CD4-positive, alpha-beta T cell treated with Interleukin-4 for 4 hours (primary cell): ENCODE data around the gene SLC1A1.
"Not testable (repeated sequence)": the region's sequence is repeated elsewhere in the genome, so short reads cannot be mapped to it uniquely, and the experiment has no call there.

Experiments
- DNase-seq: peaks from one replicate; pipeline ENCODE4 v3.0.0-alpha.2; 2020

Gene SLC1A1

GRCh38 chr9:4507306-4508130 lies 17.2 kb downstream of the SLC1A1 start:
- no peak for DNase-seq

DNA sequence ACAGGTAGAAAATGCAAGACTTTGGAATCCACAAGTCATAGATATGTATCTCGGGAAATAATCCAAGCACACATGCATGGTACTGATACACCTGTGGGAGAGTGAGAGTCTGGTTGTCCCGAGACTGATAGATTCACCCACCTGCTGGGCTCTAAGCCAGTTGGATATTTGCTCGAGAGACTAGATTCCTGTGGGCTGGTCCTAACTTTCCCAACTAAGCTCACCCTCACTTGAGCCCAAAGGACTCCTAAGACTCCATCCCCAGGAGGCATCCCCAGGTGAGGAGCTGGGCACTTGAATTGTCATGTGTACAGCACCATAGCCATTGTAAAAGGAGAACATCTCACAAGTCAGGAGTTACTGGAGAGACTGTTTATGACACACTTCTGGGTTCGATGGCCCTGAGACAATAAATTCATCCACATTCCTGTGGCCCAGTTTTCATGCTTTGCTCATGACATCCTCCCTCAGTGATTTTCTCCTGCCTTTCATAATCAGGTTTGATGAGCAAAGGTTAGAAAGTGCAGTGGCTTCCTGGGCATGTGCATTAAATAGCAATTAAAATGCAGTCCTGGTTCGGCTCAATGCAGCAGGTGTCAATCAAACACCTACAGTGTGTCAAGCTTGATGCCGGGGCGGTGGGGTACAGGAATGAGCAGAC lies 18.1 kb downstream of the SLC1A1 start:
- DNase-seq, result no peak

DNA sequence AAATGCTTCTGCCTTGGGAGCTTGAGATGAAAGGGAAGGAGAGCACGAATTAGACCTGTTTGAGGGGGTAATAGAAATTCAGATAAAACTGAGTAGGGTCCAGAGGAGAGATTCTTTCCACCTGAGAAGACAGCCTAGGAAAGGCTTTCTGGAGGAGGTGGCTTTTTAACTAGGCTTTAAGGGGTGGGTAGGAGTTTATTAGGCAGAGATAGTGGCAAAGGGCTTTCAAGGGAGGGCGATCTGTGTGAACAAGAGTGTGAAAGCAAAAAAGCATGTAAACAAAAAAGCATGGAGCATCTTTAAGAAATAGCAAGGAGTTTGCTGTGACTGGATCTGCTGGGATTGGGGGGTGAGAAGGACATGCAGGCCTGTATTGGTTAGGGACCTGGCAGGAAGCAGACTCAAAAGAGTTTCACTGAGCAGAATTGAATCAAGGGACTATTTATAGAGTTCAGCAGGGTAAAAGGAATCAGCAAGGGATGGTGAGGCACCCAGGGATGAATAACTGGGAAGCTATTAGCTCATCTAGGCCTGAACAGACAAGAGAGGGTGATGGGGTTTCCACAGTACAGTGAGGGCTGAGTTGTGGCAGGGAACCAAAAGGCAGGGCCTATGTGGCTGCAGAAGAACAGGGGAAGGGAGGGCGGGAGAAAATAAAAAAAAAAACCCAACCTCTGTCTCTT lies 18.8 kb downstream of the SLC1A1 start:
- no peak for DNase-seq

GRCh38 chr9:4509590-4509984 lies 19.3 kb downstream of the SLC1A1 start:
- no peak for DNase-seq

- DNase-seq, result no peak
Observed at GRCh38 chr9:4510546-4511322, 20.5 kb downstream of the SLC1A1 start.

- DNase-seq, result no peak
Observed at GRCh38 chr9:4514252-4515128, 24.2 kb downstream of the SLC1A1 start.

GRCh38 chr9:4515958-4516375 lies 25.7 kb downstream of the SLC1A1 start:
- no peak for DNase-seq

DNA sequence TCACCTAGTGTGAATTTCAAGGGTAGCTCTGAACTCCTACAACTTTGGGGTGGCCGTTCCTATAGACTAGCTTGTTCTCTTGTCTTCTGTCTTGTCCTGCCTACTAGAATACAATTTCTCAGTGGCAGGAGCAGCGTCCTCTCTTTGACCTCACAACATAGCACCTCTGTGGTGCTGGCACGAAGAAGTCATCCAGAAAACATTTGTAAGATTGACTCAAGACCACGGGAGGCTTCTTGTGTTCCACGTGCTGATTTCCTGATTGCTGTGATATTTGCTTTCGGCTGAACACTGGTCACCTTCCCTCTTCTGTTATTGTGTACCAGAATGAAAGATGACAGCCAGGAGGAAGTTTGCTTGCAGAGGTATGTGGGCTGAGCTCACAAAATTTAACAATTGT lies 27.0 kb downstream of the SLC1A1 start:
- no peak for DNase-seq

GRCh38 chr9:4519604-4520003 lies 29.3 kb downstream of the SLC1A1 start:
- DNase-seq, result no peak

DNA sequence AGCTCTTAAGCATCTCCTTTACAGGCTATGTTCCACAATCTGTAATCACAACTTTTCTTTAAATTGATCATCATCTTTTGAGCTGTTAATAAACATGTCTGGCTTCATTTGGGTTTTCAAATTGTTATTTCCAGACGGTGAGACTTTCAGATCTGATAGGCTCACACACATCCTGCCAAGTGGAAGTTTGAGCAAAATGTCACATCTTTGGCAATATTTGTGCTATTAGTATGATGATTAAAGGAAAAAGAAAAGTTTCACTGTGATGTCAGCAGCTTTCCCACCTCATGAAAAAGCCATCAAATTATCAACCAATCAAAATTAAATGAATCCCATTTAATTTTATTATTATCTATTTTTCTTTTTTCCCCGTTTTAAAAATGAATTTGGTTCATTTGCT lies 29.8 kb downstream of the SLC1A1 start:
- no peak for DNase-seq

DNA sequence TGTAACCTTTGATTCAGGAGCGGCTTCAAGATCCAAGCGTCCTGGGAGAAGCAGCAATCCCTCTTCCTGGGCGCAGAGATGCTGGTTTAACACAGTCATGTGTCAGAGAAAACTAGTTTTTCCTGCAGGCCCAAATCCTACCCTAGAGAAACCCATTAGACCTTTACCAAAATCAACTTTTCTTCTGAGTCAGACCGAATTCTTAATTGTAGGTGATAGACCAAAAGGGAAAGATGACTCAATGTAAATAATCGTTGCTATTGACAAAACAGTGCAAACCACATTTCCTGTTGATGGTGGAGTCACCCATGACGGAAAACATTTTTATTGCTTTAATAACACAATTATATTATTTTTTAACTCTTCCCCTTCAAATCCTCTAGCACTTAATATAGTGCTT lies 40.1 kb downstream of the SLC1A1 start:
- peak; percentile 45 for DNase-seq

DNA sequence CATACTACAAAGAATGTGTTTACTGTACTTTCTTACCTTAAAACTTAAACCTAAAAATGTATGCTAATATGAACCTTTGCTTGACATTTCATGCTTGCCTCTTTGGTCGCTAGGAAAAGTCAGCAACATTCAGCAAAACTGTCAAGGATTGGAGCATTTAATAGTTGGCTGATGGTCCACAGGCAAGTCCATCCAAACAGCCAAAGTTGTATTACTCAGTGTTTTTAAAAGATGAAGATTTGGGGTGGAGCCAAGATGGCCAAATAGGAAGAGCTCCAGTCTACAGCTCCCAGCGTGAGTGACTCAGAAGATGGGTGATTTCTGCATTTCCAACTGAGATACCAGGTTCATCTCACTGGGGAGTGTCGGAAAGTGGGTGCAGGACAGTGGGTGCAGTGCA lies 40.6 kb downstream of the SLC1A1 start:
- DNase-seq, result not testable (repeated sequence)

GRCh38 chr9:4531355-4531754 lies 41.1 kb downstream of the SLC1A1 start:
- DNase-seq, result not testable (repeated sequence)

GRCh38 chr9:4533881-4534280 lies 43.6 kb downstream of the SLC1A1 start:
- DNase-seq, result not testable (repeated sequence)

- not testable (repeated sequence) for DNase-seq
Observed at GRCh38 chr9:4536196-4536595, 45.9 kb downstream of the SLC1A1 start.

GRCh38 chr9:4537581-4537980 lies 47.3 kb downstream of the SLC1A1 start:
- no peak for DNase-seq

- no peak for DNase-seq
Observed at GRCh38 chr9:4538107-4538506, 47.8 kb downstream of the SLC1A1 start.

DNA sequence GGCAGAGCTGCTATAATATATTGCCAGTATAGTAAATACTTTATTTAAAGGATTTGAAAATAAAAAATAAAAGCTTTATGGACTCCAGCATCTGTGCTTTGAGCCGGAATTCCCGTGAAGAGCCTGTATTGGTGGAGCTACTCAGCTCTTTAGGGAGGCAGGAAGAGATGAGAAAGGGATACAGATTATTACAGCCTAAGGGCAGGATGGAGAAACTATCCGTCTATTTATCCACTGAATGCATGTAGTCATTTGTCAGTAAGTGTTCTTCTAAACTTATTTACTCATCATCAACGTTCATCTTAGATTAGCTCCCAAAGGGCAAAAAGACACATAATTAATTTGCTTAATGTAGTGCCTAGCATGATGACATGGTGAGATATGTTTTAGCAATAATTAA lies 48.4 kb downstream of the SLC1A1 start:
- no peak for DNase-seq

GRCh38 chr9:4540425-4540824 lies 50.2 kb downstream of the SLC1A1 start:
- no peak for DNase-seq

DNA sequence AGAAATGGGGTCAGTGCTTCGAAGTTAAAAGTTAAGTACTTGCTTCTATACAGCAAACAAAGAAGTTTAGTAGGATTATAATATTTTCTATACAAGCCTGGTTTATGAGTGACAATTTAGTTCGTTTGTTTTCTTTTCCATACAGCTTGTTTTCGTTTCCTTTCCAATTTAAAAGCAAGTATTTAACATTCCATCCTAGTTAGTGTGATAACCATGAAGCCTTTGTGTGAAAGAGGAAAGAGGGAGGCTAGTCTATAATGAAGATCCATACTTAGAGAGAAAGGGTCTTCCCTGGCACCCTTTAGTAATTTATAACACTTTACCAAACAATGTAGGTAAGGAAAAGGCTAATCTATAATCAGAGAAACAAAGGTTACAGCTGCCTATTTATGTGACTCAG lies 51.0 kb downstream of the SLC1A1 start:
- no peak for DNase-seq

DNA sequence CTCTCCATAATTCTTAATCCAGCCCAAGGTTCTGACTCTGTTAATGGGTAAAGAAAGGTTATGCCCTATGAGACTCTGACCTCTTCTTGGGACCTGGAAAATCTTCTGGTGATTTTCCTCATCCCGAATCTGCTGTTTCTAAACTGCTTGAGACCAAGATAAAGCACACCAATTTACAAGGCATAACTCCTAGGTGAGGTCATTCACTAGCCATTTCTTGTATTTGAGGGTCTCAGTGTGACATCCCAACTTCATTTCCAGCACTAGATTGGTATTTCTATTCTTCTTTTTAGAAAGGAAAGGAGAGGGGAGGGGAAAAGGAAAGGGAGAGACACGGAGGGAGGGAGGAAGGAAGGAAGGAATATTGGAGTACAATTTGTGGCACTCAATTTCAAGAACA lies 51.6 kb downstream of the SLC1A1 start:
- DNase-seq, result no peak

DNA sequence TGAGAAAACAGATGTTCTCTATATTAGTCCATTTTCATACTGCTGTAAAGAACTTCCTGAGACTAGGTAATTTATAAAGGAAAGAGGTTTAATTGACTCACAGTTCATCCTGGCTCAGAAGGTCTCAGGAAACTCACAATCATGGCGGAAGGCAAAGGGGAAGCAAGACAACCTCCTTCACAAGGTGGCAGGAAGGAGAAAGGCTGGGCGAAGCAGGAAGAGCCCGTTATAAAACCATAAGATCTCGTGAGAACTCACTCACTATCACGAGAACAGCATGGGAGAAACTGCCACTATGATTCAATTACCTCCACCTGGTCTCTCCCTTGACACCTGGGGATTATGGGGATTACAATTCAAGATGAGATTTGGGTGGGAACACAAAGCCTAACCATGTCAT lies 54.4 kb downstream of the SLC1A1 start:
- not testable (repeated sequence) for DNase-seq
